Panc1 (cell line): ENCODE measurements around the gene SLC22A16. TPM values are rescaled to one million over a fixed set of nuclear protein-coding genes. Genes with fewer than 3 reads are reported as not detected.

Experiments
- ATAC-seq: fragments of 200-7000 bp; cut with Tn5 transposase; 2 replicates; pipeline ENCODE4 v1.9.1; 2020; ENCODE audit warnings: mild to moderate bottlenecking, moderate library complexity
- BruUV-seq: library from RNA; stranded (reverse); fragments of 400-500 nt; replicated peaks from 2 replicates; lab custom pipeline; 2021; lab: Mats Ljungman, UMichigan
- CTCF ChIA-PET: fragments of 300-600 bp; sonication (Branson Sonifier 250); formaldehyde crosslinking; loops from one replicate; lab custom pipeline; 2022; ENCODE audit warnings: antibody characterized with exemption; lab: Charles Lee
- POLR2A ChIA-PET: fragments of 300-600 bp; sonication (Branson Sonifier 250); formaldehyde crosslinking; loops from one replicate; lab custom pipeline; 2022; ENCODE audit warnings: antibody characterized with exemption; lab: Charles Lee
- DNase-seq: peaks from one replicate; pipeline ENCODE4 v3.0.0-alpha.2; 2010; ENCODE audit warnings: low read depth, low spot score
- H3K27ac ChIP-seq: 2 replicates; pipeline ENCODE4 v1.5.1; 2011; ENCODE audit warnings: mild to moderate bottlenecking, low read length, inconsistent platforms
- H3K27me3 ChIP-seq: fragments of 200-500 bp; sonication (Bioruptor generic); 2 replicates; pipeline ENCODE4 v1.6.0; 2014; ENCODE audit warnings: low read length, inconsistent platforms; ENCODE audit not compliant: control insufficient read depth, insufficient read depth
- H3K36me3 ChIP-seq: fragments of 200-500 bp; sonication (Bioruptor generic); 2 replicates; pipeline ENCODE4 v1.5.1; 2014; ENCODE audit warnings: inconsistent platforms, mild to moderate bottlenecking, low read length, moderate library complexity; ENCODE audit not compliant: control insufficient read depth, insufficient read depth
- H3K4me1 ChIP-seq: 2 replicates; pipeline ENCODE4 v1.5.1; 2011; ENCODE audit warnings: inconsistent platforms, mild to moderate bottlenecking, low read length, moderate library complexity; ENCODE audit not compliant: control insufficient read depth, insufficient read depth
- H3K4me3 ChIP-seq, 2 experiments: 2 replicates each; pipeline ENCODE4 v1.5.1; 2011 to 2012; ENCODE audit warnings: low read depth in 2 of 2, low read length in 2 of 2, mild to moderate bottlenecking in 2 of 2, inconsistent platforms in 1 of 2, moderate library complexity in 1 of 2
- H3K9me3 ChIP-seq: fragments of 200-500 bp; sonication (Bioruptor generic); 2 replicates; pipeline ENCODE4 v1.5.1; 2014; ENCODE audit warnings: low read depth, mild to moderate bottlenecking, inconsistent platforms, low read length, moderate library complexity; ENCODE audit not compliant: control insufficient read depth, insufficient read depth
- POLR2AphosphoS5 ChIP-seq: IDR thresholded peaks from 2 replicates; pipeline ENCODE4 v1.6.1; 2012; ENCODE audit warnings: mild to moderate bottlenecking, low read depth, low read length, moderate library complexity
- SIN3A ChIP-seq: IDR thresholded peaks from 2 replicates; pipeline ENCODE4 v1.6.1; 2012; ENCODE audit warnings: low read depth, mild to moderate bottlenecking, low read length, moderate library complexity, borderline replicate concordance; ENCODE audit not compliant: insufficient read depth
- TCF7L2 ChIP-seq: IDR thresholded peaks from 2 replicates; pipeline ENCODE4 v1.6.1; 2011; ENCODE audit warnings: mild to moderate bottlenecking, low read depth, low read length, inconsistent platforms
- in situ Hi-C: cut with HindIII; loops from 2 replicates; pipeline ENCODE4 v1.10.0; 2016; ENCODE audit warnings: low sequenced_read_pairs, low pct_unique_long_range_greater_than_20kb
- intact Hi-C: fragments of 100-400 bp; cut with micrococcal nuclease; formaldehyde crosslinking; loops from one replicate; pipeline ENCODE4 v1.10.0; 2022; ENCODE audit not compliant: unreplicated experiment
- total RNA-seq: library from RNA; stranded (reverse); gene quantifications from one replicate; pipeline ENCODE4 v1.2.1, GENCODE V29; 2021; ENCODE audit not compliant: unreplicated experiment
- TF ChIP-seq, protein P1 (sequence below): fragments of 450-650 bp; IDR thresholded peaks from 2 replicates; pipeline ENCODE4 v1.5.1; 2017; ENCODE audit warnings: mild to moderate bottlenecking
- TF ChIP-seq, protein P2 (sequence below), 2 experiments: IDR thresholded peaks; 2 replicates each; pipeline ENCODE4 v1.6.1; 2011 to 2012; ENCODE audit warnings: low read depth in 2 of 2, control low read depth in 1 of 2, low read length in 1 of 2, mild to moderate bottlenecking in 1 of 2, moderate library complexity in 1 of 2; ENCODE audit not compliant: insufficient read depth in 1 of 2

SLC22A16 gene
- total RNA-seq, 1 experiment from 2014 or later = not detected

DNA sequence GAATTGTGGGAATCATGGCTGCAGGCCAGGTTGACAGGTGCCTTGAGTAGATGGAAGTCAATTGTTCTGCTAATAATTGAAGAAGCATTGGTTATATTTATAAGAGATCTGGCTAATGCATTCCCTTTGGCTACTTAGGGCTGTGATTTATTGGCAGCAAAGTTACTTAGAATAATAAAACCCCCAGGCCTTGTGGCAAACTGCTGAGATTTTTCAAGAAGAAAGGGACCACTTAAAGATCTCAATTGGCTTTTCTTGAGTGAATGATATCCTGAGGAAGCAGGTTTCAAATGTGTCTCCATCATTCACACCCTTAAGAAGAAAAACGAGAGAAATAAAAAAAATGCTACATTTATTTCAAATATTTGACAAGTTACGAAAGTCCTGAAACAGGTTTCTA is 88.4 kb downstream of the SLC22A16 start:
- ChIA-PET POLR2A (no interaction called here), CTCF (no interaction called here)
- ATAC-seq = no peak
- no peaks in the 10 kb centered on the region for H3K36me3 ChIP-seq
- no peaks in the 10 kb centered on the region for H3K9me3 ChIP-seq
- DNase-seq = no peak
- no peaks in the 10 kb centered on the region for H3K4me1 ChIP-seq
- in situ Hi-C loops (no loop called here), intact Hi-C loops (loop anchor here (5.0 kb wide), 1 partner anchor 861 kb away; no protein-coding TSS in a partner anchor)
- H3K27me3 ChIP-seq = no peaks in the 10 kb centered on the region; the same call in 1 of the 2 replicates
- H3K4me3 ChIP-seq = no peak overlapping the region
- BruUV-seq = no TSS peak
- TF ChIP-seq TCF7L2 (no peak), POLR2AphosphoS5 (no peak), SIN3A (no peak)
- TF ChIP-seq, protein P1, sequence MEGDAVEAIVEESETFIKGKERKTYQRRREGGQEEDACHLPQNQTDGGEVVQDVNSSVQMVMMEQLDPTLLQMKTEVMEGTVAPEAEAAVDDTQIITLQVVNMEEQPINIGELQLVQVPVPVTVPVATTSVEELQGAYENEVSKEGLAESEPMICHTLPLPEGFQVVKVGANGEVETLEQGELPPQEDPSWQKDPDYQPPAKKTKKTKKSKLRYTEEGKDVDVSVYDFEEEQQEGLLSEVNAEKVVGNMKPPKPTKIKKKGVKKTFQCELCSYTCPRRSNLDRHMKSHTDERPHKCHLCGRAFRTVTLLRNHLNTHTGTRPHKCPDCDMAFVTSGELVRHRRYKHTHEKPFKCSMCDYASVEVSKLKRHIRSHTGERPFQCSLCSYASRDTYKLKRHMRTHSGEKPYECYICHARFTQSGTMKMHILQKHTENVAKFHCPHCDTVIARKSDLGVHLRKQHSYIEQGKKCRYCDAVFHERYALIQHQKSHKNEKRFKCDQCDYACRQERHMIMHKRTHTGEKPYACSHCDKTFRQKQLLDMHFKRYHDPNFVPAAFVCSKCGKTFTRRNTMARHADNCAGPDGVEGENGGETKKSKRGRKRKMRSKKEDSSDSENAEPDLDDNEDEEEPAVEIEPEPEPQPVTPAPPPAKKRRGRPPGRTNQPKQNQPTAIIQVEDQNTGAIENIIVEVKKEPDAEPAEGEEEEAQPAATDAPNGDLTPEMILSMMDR = no peak
- TF ChIP-seq, protein P2, sequence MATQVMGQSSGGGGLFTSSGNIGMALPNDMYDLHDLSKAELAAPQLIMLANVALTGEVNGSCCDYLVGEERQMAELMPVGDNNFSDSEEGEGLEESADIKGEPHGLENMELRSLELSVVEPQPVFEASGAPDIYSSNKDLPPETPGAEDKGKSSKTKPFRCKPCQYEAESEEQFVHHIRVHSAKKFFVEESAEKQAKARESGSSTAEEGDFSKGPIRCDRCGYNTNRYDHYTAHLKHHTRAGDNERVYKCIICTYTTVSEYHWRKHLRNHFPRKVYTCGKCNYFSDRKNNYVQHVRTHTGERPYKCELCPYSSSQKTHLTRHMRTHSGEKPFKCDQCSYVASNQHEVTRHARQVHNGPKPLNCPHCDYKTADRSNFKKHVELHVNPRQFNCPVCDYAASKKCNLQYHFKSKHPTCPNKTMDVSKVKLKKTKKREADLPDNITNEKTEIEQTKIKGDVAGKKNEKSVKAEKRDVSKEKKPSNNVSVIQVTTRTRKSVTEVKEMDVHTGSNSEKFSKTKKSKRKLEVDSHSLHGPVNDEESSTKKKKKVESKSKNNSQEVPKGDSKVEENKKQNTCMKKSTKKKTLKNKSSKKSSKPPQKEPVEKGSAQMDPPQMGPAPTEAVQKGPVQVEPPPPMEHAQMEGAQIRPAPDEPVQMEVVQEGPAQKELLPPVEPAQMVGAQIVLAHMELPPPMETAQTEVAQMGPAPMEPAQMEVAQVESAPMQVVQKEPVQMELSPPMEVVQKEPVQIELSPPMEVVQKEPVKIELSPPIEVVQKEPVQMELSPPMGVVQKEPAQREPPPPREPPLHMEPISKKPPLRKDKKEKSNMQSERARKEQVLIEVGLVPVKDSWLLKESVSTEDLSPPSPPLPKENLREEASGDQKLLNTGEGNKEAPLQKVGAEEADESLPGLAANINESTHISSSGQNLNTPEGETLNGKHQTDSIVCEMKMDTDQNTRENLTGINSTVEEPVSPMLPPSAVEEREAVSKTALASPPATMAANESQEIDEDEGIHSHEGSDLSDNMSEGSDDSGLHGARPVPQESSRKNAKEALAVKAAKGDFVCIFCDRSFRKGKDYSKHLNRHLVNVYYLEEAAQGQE (IDR thresholded peaks at IDR 0.05; ENCODE audit: insufficient read depth in 1 of 2, low read depth in 2 of 2, low read length in 1 of 2) = no peak
- no peak overlapping the region for H3K27ac ChIP-seq

DNA sequence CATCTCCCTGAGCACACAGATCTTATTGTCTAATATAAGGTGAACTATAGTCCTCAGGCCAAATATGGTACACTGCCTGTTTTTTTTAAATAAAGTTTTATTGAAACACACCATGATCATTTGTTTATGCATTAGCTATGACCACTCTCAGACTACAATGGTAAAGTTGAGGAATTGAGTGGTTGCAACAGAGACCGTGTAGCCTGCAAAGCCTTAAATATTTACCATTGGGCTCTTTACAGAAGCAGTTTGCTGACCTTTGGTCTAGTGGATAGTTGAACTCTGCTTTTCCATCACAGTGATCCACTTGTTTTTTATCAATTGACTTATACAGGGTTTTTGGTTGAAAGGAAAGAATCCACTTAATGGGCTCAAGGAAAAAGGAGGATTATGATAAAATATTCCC is 91.0 kb downstream of the SLC22A16 start:
- Histone ChIP-seq H3K9me3 (no peaks in the 10 kb centered on the region), H3K4me3 (no peak overlapping the region), H3K4me1 (no peaks in the 10 kb centered on the region), H3K27ac (no peak overlapping the region), H3K36me3 (no peaks in the 10 kb centered on the region), H3K27me3 (no peaks in the 10 kb centered on the region; the same call in 1 of the 2 replicates)
- POLR2A ChIA-PET = no interaction called here
- in situ Hi-C loops (no loop called here), intact Hi-C loops (loop anchor here (5.0 kb wide), 1 partner anchor 858 kb away; no protein-coding TSS in a partner anchor)
- TF ChIP-seq, protein P2 (IDR thresholded peaks at IDR 0.05; ENCODE audit: insufficient read depth in 1 of 2, low read depth in 2 of 2, low read length in 1 of 2) = no peak
- no peak for TF ChIP-seq POLR2AphosphoS5
- TF ChIP-seq, protein P1 = no peak
- TF ChIP-seq SIN3A = no peak
- TF ChIP-seq TCF7L2 = no peak
- DNase-seq (no peak), ATAC-seq (no peak)
- BruUV-seq = no TSS peak
- CTCF ChIA-PET = interaction anchor here (0.7 kb wide), 1 partner anchor 207 kb away, joined by 7 read pairs; no protein-coding TSS in a partner anchor
